COLO668 (cell line): ENCODE results near the gene TBCC.
A peak's percentile ranks its signal among the peaks of the same experiment; 100 is the strongest.
"Not testable (repeated sequence)": the region's sequence is repeated elsewhere in the genome, so short reads cannot be mapped to it uniquely, and the experiment has no call there.

Experiments used
- DNase-seq: peaks from one replicate; lab custom pipeline; 2025; ENCODE audit not compliant: unreplicated experiment; lab: John Stamatoyannopoulos, UW

Gene TBCC

DNA sequence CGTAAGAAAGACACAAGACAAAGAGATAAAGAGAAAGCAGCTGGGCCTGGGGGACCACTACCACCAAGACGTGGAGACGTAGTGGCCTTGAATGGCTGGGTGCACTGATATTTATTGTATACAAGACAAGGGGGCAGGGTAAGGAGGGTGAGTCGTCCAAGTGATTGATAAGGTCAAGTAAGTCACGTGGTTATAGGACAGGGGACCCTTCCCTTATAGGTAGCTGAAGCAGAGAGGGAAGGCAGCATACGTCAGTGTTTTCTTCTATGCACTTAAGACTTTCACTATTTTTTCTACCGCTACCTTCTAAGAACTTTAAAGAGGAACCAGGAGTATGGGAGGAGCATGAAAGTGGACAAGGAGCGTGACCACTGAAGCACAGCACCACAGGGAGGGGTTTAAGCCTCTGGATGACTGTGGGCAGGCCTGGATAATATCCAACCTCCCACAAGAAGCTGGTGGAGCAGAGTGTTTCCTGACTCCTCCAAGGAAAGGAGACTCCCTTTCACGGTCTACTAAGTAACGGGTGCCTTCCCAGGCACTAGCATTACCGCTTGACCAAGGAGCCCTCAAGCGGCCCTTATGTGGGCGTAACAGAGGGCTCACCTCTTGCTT lies 11.9 kb downstream of the TBCC start:
- DNase-seq: not testable (repeated sequence)

DNA sequence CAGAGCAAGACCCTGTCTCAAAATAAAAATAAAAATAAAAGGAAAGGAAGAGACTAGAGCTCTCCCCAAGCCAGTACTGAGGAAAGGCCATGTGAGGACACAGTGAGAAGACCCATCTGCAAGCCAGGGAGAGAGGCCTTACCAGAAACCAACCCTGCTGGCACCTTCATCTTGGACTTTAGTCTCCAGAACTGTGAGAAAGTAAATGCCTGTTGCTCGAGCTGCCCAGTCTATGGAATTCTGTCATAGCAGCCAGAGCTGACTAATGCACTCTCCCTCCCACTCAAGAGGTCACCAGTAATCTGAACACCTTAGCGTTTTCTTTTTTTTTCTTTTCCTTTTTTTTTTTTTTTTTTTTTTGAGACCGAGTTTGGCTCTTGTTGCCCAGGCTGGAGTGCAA lies 16.2 kb downstream of the TBCC start:
- no peak for DNase-seq

DNA sequence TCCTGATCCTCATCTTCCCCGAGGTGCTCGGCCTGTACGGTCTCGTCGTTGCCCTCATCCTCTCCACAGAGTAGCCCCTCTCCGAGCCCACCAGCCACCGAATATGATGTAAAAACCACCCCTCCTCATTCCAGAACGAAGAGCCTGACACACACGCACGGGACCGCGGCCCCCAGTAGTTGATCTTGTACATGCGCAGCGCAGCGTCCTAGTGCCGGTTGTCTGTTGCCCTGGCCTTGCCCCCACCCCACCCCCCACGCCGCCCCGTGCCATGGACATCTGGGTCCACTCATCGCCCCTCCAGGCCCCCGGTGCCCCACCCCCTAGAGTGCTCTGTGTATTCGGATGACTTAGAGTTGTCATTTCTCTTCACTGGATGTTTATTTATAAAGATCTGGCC lies 18.3 kb downstream of the TBCC start:
- peak; percentile 30 for DNase-seq

DNA sequence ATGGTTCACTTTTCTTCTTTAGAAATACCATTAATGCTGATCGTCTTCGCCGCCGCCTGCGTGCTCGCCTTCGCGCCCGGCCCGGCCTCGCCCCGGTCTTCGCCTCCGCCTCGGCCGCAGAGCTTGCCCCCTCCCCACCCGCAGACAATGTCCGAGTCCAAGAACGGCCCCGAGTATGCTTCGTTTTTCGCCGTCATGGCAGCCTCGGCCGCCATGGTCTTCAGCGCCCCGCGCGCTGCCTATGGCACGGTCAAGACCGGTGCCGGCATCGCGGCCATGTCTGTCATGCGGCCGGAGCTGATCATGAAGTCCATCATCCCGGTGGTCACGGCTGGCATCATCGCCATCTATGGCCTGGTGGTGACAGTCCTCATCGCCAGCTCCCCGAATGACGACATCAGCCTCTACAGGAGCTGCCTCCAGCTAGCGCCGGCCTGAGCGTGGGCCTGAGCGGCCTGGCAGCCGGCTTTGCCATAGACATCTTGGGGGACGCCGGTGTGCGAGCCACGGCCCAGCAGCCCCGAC lies 18.8 kb downstream of the TBCC start:
- DNase-seq: peak; percentile 39

DNA sequence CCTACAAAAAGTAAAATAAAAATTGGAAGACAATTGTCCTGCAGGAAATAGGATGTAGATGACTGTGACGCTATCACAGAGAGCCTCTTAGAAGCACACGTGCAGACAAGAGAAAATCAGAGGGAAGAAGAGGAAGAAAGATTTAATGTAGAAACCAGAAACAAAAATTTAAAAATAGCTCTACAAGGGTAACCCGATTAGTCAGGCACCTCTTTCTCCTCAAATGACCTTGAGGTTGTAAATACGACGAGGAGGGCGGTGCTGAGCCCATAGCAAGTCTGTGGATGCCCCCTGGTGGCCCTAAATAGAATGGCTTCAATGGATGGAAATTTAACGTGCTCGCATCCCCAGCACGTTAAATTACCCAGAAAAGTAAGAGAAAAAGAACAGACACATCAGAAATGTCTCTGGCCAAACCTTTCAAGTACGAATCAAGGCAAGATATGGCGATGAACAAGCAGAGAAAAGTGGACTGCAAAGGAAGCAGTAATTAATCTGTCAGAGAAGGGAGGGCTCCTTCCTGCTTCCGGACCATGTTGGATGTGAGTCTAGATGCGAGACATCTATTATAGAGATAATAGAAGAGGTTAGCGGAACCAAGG lies 19.3 kb downstream of the TBCC start:
- peak; percentile 61 for DNase-seq

DNA sequence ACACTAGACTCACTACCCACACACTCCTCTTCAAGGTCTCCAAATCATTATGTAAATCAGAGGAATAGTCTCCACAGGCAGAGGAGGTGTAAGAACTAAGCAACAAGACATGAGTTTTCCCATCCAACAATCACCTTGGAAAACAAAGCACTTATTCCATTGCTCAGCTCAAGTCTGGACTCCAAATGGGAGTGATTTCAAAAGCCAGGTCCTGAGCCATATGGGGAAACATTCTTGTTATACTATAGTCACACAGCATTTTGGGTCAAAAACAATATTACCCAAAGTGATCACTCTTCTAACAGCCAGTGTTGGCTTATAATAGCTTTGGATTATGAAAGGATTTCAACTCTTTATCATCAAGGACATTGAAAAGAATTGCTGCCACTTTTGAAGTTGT lies 19.9 kb downstream of the TBCC start:
- no peak for DNase-seq

DNA sequence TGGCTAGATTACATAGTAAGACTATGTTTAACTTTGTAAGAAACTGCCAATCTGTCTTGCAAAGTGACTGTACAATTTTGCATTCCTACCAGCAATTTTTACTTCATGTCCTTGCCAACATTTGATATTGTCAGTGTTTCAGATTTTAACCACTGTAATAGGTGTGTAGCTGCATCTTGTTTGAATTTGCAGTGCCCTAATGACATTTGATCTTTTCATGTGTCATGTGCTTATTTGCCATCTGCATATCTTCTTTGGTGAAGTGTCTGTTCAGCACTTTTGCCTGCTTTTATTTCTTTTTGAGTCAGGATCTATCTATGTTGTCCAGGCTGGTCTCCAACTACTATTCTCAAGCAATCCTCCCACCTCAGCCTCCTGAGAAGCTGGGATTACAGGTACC lies 21.1 kb downstream of the TBCC start:
- DNase-seq: no peak

DNA sequence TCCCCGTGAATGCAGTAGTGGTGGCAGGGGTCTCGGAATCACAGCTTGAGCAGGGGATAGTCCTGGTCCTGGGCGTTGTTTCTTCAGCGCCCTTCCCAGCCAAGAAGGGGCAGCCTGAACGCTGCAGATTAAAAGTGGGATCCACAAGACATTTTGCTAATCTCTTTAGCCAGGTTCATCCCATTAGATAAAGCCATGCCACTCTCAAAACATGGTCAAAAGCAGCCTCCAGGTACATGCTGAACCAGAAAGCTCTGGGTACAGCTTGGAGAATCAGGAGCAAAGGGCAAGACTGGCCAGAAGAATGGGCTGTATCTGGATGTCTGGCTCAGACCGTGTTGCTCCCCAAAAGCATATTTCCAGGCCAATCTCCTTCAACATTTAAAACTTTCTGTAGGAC lies 23.4 kb downstream of the TBCC start, which contains the start of gene PRPH2:
PRPH2 (minus strand) TSS at position 101 of the 400 bp plus-strand sequence. CDS start 263 bp downstream, outside the sequence.
- DNase-seq: no peak

DNA sequence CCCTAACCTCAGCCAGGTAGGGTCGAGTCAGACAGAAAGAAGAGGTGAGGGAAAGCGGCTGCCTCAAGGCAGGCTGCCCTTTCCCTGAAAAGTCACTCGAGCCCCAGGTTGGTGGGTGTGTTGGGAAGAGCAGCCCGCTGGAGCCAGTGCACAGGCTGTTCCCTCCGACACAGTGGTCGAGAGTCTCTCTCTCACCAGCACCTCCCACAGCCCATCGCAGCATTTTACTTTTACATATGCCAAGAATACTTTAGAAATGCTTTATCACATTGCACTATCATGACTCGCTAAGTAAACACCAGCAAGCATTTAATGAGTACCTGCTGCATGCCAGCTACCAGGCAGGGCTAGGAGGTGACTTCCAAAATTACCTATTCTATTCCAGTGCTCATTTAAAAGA lies 25.2 kb downstream of the TBCC start:
- no peak for DNase-seq

DNA sequence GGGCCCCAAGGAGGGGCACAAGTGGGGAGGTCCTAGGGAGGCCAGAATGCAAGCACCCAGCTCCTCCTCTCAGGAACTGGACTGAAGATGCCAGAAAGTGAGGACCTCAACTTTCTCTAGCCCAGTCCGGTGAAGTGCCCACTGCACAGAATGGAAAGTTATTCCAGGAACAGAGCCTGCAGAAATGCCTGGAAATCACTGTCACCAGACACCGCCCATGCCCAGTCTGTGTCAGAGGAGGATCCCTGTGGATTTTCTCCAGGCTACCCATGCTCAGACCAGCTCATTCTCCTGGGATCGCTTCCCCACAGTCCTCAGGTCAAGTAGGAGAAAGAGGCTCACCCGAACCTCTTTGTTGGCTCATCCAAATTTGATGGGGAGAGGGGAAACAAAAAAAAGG lies 30.0 kb downstream of the TBCC start:
- DNase-seq: no peak

DNA sequence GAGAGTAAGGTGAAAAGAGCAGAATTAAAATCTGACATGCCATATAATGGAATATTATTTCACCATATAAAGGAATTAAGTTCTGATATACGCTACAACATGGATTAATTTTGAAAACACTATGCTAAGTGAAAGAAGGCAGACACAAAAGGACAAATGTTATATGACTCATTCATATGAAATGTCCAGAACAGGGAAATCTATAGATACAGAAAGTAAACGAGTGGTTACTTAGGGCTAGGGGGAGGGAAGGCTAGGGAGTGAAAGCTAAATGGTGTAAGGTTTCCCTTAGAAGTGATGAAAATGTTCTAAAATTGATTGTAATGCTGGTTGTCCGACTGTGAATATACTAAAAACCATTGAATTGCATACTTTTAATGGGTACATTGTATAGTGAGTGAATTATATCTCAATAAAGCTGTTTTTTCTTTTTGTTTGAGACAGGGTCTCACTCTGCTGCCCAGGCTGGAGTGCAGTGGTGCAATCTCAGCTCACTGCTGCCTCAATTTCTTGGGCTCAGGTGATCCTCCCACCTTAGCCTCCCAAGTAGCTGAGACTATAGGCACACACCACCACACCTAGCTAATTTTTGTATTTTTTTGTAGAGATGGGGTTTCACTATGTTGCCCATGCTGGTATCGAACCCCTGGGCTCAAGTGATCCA lies 31.7 kb downstream of the TBCC start:
- DNase-seq: no peak

DNA sequence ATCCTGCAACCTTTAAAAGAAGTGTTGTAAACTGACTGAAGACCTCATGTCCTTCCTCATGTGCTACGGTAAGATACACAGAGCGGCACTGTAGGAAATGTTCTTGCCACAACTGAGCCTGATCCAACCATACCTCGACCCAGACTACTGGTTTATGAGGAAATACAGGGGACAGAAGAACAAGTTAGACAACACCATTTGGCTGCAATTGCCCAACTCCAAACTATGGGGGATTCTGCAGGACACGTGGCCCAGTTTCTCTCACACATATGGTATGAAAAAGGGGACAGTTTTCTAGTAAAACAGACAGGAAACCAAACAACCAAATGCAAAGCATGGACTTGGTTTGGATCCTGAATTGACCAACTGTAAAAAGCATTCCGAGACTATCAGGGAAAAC lies 34.0 kb downstream of the TBCC start:
- DNase-seq: no peak

DNA sequence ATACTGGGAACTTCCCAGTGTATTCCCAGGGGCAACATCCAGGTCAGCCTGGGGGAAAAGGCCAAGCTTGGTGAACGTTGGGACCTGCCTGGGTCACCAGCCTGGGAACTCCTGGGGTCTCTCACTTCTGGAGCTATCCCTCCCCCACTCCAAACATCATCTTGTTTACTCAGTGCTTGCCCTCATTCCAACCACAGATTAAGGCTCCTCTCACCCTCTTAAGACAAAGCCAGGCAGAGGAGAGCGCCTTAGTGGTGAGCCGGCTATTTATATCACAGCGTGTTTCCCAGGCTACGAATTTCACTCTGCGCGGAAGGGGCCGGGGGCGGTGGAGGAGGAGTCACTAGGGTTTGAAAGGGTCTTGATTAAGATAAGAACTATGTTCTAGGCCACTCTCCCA lies 35.6 kb downstream of the TBCC start:
- no peak for DNase-seq

DNA sequence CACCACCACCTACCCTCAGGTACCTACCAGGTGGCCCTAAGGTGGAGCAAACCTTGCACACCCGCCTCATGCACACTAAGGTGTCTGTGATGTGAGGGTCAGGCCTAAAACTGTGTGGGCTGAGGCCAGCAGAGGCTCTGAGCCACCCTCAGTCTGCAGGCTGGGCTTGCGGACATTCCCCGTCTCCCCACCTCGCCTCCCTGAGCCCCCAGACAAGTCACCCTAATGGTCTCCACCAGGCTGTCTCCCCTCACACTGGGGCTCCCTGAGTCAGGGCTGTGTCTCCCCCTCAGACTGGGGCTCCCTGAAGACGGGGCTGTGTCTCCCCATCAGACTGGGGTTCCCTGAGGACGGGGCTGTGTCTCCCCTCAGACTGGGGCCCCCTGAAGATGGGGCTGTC lies 36.0 kb downstream of the TBCC start:
- DNase-seq: no peak

DNA sequence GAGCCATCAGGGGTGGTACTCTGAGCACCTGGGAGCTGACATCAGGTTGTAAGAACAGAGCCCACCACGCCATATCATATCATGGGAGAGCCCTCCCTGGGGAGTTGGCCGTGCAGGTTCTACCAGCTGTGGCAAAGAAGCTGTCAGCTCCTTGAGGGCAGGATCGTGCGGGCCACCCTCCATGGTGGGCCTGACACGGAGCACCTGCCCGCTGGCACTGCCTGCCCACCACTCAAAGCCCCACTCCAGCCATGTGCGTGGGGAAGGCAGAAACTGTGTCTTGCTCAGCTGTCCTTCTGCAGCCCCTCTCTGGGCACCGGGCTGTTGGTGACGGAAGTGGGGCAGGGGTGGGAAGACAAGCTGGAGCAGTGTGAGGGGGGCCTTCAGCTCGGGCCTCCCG lies 37.8 kb downstream of the TBCC start:
- no peak for DNase-seq

DNA sequence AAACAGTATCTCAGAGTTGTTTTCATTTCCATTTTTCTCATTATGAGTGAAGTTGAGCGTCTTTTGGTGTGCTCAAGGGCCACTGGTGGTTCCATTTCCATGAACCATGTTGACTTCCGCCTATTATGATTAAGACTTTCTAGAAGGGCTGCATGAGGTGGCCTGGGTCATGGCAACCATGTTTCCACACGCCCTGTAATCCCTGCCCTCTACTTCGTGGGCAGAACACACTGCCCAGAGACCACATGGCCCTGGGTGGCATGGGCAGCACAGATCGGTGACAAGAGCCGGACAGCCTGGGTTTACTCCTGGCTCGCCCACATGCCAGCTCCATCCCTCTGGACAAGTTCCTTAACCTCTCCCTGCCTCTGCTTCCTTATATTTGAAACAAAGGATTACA lies 38.3 kb downstream of the TBCC start:
- no peak for DNase-seq

DNA sequence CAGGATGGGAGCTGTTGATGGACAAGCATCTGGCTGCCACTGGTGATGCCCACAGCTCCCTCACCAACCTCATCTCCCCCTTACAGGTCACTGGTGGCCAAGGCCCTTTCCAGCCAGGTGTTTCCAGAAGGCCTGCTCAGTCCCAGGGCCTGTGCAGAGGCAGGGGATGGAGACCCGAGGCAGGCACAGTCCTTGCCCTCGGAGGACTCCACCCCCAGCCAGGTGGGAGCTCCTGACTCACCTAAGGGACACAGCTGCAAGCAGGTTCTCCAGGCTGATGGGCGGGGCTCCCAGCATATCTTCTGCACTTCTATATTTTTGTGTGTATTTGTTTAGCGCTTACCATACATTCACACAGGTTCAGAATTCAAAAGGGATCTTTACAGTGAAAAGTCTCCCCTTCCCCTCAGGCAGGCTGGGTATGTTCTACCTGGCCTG lies 40.9 kb downstream of the TBCC start:
- DNase-seq: peak; percentile 40

DNA sequence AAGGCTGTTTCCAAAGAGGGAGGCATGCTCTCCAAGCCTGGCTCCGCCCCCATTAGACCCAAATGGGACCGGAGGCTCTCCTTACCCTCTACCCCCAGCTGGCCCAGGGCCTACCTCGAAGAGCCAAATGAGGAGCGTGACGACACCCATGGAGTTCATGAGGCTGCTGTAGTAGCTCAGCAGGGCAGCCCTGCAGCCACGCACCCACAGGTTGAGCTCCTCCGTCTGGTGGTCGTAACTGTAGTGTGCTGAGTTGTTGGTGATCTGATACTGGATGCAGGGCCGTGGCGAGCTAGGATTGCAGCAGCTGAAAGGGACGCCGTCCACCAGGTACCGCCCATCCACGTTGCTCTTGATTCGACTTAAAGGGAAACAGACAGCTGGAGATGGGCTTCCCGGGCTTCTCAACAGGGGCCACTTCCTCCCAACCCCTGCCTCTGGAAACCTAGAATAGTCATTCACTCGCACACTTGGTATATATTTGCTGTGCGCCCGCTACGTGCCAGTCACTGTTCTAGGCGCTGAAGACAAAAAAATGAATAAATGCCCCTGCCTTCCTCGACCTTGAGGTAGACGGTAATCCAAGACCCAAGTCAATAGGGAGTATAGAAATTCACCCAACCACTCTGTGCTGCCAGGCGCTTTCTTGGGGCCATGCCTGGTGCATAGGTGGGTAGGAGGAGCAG lies 41.5 kb downstream of the TBCC start:
- no peak for DNase-seq

DNA sequence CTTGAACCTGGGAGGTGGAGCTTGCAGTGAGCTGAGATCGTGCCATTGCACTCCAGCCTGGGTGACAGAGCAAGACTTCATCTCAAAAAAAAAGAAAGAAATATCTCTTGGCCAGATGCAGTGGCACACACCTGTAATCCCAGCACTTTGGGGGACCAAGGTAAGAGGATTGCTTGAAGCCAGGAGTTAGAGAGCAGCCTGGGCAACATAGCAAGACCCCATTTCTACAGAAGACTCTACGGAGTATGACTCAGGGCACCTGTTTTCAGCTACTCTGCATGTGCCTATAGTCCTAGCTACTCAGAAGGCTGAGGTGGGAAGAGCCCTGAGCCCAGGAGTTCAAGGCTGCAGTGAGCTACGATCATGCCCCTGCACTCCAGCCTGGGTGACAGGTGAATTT lies 43.1 kb downstream of the TBCC start:
- not testable (repeated sequence) for DNase-seq

DNA sequence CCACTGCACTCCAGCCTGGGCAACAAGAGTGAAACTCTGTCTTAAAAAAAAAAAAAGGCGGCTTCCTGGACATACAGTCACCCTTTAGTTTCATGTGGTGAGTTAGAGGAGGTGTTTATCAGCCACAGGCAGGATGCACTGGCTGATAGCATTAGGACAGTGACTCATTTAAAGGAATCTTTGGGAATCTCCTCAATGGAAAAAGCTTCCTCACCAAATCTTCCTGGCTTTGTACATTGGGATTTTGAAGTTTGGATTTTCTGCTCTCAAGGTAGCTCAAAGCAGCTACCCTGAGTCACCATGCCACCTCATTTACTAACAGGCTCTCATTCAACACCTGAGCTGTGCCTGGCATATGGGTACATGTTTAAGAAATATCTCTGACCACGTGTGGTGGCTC lies 43.7 kb downstream of the TBCC start:
- DNase-seq: no peak

DNA sequence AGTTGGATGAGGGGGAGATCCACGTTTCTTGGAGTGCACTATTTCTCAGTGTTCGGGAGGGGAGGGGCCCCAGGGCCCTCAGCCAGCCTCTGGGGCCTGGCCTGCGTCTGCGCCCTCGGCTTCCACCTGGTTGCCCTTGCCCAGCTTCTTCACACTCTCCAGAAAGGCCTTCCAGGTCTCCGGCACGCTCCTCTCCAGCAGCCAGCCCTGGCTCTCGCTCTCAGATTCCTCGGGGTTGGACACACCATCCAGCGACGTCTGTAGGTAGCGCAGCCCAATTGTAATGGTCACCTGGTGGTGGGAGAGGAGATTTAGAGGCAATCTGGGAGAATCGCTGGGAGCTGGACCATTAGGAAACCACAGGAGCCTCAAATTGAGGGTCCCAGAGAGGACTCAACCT lies 47.7 kb downstream of the TBCC start:
- no peak for DNase-seq

DNA sequence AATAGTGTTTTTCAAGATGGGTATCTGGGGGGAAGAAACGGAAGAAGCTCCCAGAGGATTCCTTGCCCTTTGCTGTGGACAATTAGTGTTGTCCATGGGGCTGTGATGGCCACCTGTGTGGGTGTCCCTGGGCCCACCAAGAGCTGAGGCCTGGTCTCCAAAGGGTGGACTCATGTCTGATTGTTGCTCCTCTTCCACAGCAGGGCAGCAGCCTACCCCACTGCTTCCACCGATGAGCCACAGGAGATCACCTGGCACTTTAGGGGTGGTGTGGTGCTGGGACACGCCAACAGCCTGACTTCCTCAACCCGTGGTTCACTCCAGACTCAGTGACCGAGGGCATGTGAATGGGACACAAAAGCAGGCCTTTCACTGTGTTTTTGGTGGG lies 48.6 kb downstream of the TBCC start:
- DNase-seq: no peak
